Fibroblast of the aortic adventitia (primary cell): ENCODE results near the gene NAT10. TPM values are rescaled to one million over a fixed set of nuclear protein-coding genes. Genes with fewer than 3 reads are reported as not detected.
"Not testable (repeated sequence)": the region's sequence is repeated elsewhere in the genome, so short reads cannot be mapped to it uniquely, and the experiment has no call there.

Source experiments
- DNase-seq: peaks from one replicate; pipeline ENCODE4 v3.0.0-alpha.2; 2010; ENCODE audit warnings: low read depth
- H3K4me3 ChIP-seq: 2 replicates; pipeline ENCODE4 v1.5.1; 2011; ENCODE audit warnings: low read depth, mild to moderate bottlenecking, control low read depth, low read length, moderate library complexity
- total RNA-seq: library from RNA; depleted of rRNA; stranded (reverse); fragments of >200 nt; gene quantifications from 2 replicates; pipeline ENCODE4 v1.2.3, GENCODE V29; 2012; ENCODE audit warnings: low replicate concordance
- TF ChIP-seq, protein P1 (sequence below): IDR thresholded peaks from 2 replicates; pipeline ENCODE4 v1.5.1; 2011; ENCODE audit warnings: mild to moderate bottlenecking, low read length, control low read depth, inconsistent platforms; ENCODE audit not compliant: insufficient read depth

Gene NAT10
- total RNA-seq, 1 donor: 29.3 TPM

DNA sequence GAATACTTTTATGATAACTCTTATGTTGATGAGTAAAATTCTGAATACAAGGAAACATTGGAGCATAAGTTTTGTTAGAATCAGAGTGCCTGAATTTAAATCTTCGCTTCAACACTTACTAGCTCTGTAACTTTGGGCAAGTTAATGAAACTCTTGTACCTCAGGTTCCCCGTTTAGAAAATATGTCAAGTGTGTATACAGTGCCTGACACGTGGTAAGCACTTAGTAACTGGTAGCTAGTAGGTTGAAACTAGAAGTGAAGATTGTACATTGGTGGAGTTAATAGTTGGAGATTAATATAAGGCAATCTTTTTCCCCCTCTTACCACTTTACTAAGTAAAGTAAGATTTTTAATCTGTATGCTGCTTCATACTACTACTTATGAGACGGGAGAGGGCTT, 24.8 kb upstream of the NAT10 start:
- TF ChIP-seq, protein P1, sequence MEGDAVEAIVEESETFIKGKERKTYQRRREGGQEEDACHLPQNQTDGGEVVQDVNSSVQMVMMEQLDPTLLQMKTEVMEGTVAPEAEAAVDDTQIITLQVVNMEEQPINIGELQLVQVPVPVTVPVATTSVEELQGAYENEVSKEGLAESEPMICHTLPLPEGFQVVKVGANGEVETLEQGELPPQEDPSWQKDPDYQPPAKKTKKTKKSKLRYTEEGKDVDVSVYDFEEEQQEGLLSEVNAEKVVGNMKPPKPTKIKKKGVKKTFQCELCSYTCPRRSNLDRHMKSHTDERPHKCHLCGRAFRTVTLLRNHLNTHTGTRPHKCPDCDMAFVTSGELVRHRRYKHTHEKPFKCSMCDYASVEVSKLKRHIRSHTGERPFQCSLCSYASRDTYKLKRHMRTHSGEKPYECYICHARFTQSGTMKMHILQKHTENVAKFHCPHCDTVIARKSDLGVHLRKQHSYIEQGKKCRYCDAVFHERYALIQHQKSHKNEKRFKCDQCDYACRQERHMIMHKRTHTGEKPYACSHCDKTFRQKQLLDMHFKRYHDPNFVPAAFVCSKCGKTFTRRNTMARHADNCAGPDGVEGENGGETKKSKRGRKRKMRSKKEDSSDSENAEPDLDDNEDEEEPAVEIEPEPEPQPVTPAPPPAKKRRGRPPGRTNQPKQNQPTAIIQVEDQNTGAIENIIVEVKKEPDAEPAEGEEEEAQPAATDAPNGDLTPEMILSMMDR: no peak
- no peak overlapping the region for H3K4me3 ChIP-seq
- DNase-seq: no peak

DNA sequence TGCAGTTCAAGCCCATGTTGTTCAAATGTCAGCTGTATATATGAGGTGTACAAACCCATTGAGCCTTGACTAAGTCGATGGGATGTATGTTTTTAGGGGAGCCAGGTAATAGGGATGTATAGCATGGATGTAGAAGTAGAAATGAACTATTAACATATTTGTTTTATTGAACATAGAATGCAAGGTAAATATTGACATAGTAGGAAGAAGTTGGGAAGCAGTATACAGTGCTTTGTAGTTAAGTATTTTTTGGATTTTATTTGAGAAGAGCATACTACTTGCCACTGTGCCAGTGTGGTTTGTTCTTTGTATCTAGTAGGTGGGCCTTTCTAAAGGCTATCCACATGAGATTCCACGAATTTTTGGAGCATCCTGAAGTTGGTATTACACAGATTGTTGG, 20.8 kb upstream of the NAT10 start:
- no peak overlapping the region for H3K4me3 ChIP-seq
- DNase-seq: no peak
- TF ChIP-seq, protein P1: no peak

DNA sequence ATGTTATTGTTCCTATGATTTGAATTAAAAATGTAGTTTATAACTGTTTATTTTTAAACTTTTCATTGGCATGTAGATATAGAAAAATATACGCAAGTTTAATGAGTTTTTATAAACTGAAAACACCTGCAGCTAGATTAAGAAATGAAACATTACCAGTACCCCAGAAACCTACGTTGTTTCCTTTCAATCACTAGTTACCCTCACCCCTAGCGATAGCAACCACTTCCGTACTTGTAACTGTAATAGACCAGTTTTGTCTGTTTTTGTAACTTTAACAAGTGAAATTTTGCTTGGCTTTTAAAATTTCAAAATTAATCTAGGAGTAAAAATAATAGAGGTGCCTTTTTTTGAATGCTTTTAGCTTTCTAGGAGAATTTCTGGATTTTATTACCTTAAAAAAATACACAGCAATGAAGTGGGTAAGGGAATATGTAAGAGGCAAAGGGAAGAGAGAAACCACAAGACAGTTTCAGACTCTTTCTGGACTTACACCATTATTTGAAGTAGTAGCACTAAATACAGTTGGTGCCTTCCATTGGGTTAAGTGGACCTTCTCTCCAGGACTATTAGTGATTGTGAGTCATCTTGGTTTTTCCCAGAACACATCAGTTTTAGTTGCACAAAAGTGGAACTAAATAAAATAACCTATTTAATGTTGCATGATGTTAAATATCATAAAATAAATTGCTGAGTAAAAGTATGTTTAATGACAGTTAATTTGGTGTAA, 18.7 kb upstream of the NAT10 start:
- H3K4me3 ChIP-seq: no peak overlapping the region
- DNase-seq: no peak
- TF ChIP-seq, protein P1: no peak

DNA sequence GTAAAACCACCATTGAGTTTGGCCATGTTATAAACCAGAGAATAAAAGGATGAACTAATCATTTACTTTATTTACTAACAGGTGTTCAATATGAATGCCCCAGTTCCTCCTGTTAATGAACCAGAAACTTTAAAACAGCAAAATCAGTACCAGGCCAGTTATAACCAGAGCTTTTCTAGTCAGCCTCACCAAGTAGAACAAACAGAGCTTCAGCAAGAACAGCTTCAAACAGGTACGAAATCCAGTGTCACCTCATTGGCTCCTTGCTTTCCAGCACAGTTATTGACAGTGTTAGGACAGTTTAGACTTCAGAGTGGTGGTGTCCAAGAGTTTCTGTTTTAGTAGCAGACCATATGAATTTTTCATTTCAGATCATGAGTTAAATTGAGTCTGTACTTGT, 13.6 kb upstream of the NAT10 start:
- H3K4me3 ChIP-seq: no peak overlapping the region
- TF ChIP-seq, protein P1: no peak
- no peak for DNase-seq

DNA sequence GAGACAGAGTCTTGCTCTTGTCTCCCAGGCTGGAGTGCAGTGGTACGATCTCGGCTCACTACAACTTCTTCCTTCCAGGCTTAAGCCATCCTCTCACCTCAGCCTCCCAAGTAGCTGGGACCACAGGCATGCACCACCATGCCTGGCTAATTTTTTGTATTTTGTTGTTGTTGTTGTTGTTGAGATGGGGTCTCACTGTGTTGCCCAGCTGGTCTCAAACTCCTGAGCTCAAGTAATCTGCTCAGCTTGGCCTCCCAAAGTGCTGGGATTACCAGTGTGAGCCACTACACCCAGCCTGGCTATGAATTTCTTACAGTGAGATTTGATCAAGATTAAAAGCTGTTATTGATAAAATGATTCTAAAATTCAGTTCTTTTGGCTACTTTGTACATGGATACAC, 10.5 kb upstream of the NAT10 start:
- H3K4me3 ChIP-seq, DNase-seq: not testable (repeated sequence)

DNA sequence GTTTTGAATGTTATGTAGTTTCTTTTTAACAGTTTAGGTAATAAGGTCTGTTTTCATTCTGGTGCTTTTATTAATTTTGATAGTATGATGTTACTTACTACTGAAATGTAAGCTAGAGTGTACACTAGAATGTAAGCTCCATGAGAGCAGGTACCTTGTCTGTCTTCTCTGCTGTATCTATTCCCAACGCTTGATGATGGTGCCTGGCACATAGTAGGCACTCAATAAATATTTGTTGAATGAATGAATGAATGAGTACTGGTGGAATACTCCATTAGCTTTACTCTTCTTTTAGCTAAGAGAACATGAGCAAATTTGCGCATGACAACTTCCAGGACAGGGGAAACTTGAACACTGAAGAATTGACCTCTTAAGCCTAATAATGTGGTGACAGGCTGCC, 6.6 kb upstream of the NAT10 start:
- no peak overlapping the region for H3K4me3 ChIP-seq
- TF ChIP-seq, protein P1: no peak
- no peak for DNase-seq

DNA sequence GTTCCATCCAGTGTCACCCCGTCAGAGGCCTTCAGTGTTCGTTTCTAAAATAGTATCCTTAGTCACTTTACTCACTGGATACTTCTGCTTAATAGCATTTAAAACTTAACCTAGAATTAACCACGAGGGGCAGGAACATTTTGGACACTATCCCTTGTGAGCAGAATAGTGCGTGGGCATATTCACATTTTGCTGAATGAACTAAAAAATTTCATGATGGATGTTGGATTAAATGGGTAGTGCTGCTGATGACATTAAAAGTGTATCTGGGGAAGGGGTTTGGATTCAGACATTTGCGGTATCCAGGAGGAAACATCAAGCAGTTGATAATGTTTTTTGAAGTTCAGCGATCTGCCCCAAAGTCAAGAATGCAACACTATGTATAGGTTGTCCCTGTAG, 750 bp upstream of the NAT10 start:
- DNase-seq: no peak
- TF ChIP-seq, protein P1: no peak
- peak overlapping the region; percentile 96 for H3K4me3 ChIP-seq
